Endothelial cell of umbilical vein (primary cell): ENCODE measurements around the gene BCL10. TPM values are rescaled to one million over a fixed set of nuclear protein-coding genes. Genes with fewer than 3 reads are reported as not detected.

ENCODE experiments used
- BruUV-seq: library from RNA; stranded (reverse); fragments of 400-500 nt; replicated peaks from 2 replicates; lab custom pipeline; 2021; lab: Mats Ljungman, UMichigan
- CTCF ChIA-PET: fragments of 300-600, 350-600 bp; sonication (Branson Sonifier 250); formaldehyde crosslinking; loops from one replicate; lab custom pipeline; 2021; ENCODE audit warnings: antibody characterized with exemption, inconsistent platforms; lab: Charles Lee
- POLR2A ChIA-PET: fragments of 300-600, 350-600 bp; sonication (Branson Sonifier 250); formaldehyde crosslinking; loops from one replicate; lab custom pipeline; 2021; ENCODE audit warnings: antibody characterized with exemption, inconsistent platforms; lab: Charles Lee
- DNase-seq: peaks from one replicate; pipeline ENCODE4 v3.0.0-alpha.2; 2011; ENCODE audit warnings: low read depth, low spot score
- FAIRE-seq: peaks from 2 replicates; lab custom pipeline; 2011; peaks lifted over from hg19 to GRCh38; lab: Jason Lieb, UNC
- H2AFZ ChIP-seq: 2 replicates; pipeline ENCODE4 v1.6.0; 2012; ENCODE audit warnings: low read depth, low read length, control low read depth, inconsistent platforms
- H3K27ac ChIP-seq: 2 replicates; pipeline ENCODE4 v1.5.1; 2011; ENCODE audit warnings: low read depth, mild to moderate bottlenecking, control low read depth, low read length, moderate library complexity; ENCODE audit not compliant: insufficient read depth
- H3K27me3 ChIP-seq, 2 experiments: 2 replicates each; pipeline versions ENCODE4 v1.6.0 to v1.6.1; 2011; ENCODE audit warnings: low read length in 2 of 2, mixed read lengths in 1 of 2; ENCODE audit not compliant: control insufficient read depth in 2 of 2, insufficient read depth in 2 of 2
- H3K36me3 ChIP-seq, 2 experiments: 2 replicates in 1 of 2; 3 replicates in 1 of 2; pipeline ENCODE4 v1.5.1; 2011; ENCODE audit warnings: low read length in 2 of 2, mild to moderate bottlenecking in 1 of 2, moderate library complexity in 1 of 2; ENCODE audit not compliant: control insufficient read depth in 2 of 2, insufficient read depth in 2 of 2; ENCODE audit errors: extremely low read depth in 1 of 2
- H3K4me1 ChIP-seq: 3 replicates; pipeline ENCODE4 v1.5.1; 2011; ENCODE audit warnings: mild to moderate bottlenecking, low read length; ENCODE audit not compliant: control insufficient read depth, insufficient read depth; ENCODE audit errors: extremely low read depth
- H3K4me2 ChIP-seq: 2 replicates; pipeline ENCODE4 v1.6.1; 2011; ENCODE audit warnings: low read length, control low read depth, mixed read lengths; ENCODE audit not compliant: insufficient read depth
- H3K4me3 ChIP-seq, 3 experiments: fragments of 200-600 bp in 1 of 3; sonication (generic), shearing (Covaris generic) in 1 of 3; replicated peaks in 1 of 3; 2 replicates each; pipeline ENCODE4 v1.5.1; 2011 to 2016; ENCODE audit warnings: control low read depth in 3 of 3, low read length in 3 of 3, mild to moderate bottlenecking in 2 of 3, inconsistent platforms in 1 of 3, low read depth in 1 of 3, moderate library complexity in 1 of 3; ENCODE audit not compliant: insufficient read depth in 1 of 3
- H3K79me2 ChIP-seq: 2 replicates; pipeline ENCODE4 v1.6.0; 2012; ENCODE audit warnings: low read length, inconsistent platforms; ENCODE audit not compliant: control insufficient read depth, insufficient read depth
- H3K9ac ChIP-seq: replicated peaks from 2 replicates; pipeline ENCODE3; 2011; ENCODE audit warnings: low read length, control low read depth; ENCODE audit not compliant: insufficient read depth; ENCODE audit errors: extremely low read depth
- H3K9me1 ChIP-seq: replicated peaks from 3 replicates; pipeline ENCODE4 v1.6.0; 2011; ENCODE audit warnings: mild to moderate bottlenecking, low read length; ENCODE audit not compliant: control insufficient read depth, insufficient read depth; ENCODE audit errors: extremely low read depth
- H3K9me3 ChIP-seq: replicated peaks from 2 replicates; pipeline ENCODE4 v1.5.1; 2012; ENCODE audit warnings: low read length, inconsistent platforms; ENCODE audit not compliant: control insufficient read depth, insufficient read depth
- H4K20me1 ChIP-seq: replicated peaks from 2 replicates; pipeline ENCODE3; 2011; ENCODE audit warnings: mild to moderate bottlenecking, low read length; ENCODE audit not compliant: control insufficient read depth, insufficient read depth; ENCODE audit errors: extremely low read depth
- EZH2 ChIP-seq: IDR thresholded peaks from 2 replicates; pipeline ENCODE4 v1.6.1; 2012; ENCODE audit warnings: borderline replicate concordance, low read depth, mild to moderate bottlenecking, moderate library complexity, low read length, inconsistent platforms; ENCODE audit not compliant: severe bottlenecking
- FOS ChIP-seq: IDR thresholded peaks from 2 replicates; pipeline ENCODE4 v1.6.1; 2011; ENCODE audit warnings: mild to moderate bottlenecking, low read length, moderate library complexity, borderline replicate concordance; ENCODE audit not compliant: insufficient read depth
- GATA2 ChIP-seq: IDR thresholded peaks from 2 replicates; pipeline ENCODE4 v1.7.0; 2011; ENCODE audit warnings: low read depth, mild to moderate bottlenecking, moderate library complexity, mixed read lengths, low read length; ENCODE audit not compliant: insufficient read length, insufficient read depth
- JUN ChIP-seq: IDR thresholded peaks from 2 replicates; pipeline ENCODE4 v1.6.1; 2011; ENCODE audit warnings: borderline replicate concordance, low read depth; ENCODE audit not compliant: insufficient read length, insufficient read depth
- MYC ChIP-seq: IDR thresholded peaks from one replicate; pipeline ENCODE4 v1.6.1; 2011; ENCODE audit warnings: mild to moderate bottlenecking, low read depth, low read length
- POLR2A ChIP-seq: IDR thresholded peaks from 2 replicates; pipeline ENCODE4 v1.6.1; 2012; ENCODE audit warnings: low read depth, mild to moderate bottlenecking, control low read depth, low read length
- POLR2AphosphoS5 ChIP-seq: IDR thresholded peaks from 2 replicates; pipeline ENCODE4 v1.6.1; 2012; ENCODE audit warnings: low read depth, mild to moderate bottlenecking, control low read depth, low read length, moderate library complexity; ENCODE audit not compliant: insufficient read depth
- dilution Hi-C: fragments of 300-500 bp; cut with MboI; formaldehyde crosslinking; loops from one replicate; pipeline ENCODE4 v1.15.0; 2019; ENCODE audit warnings: low sequenced_read_pairs; ENCODE audit not compliant: extremely low pct_ligation_motif_present
- intact Hi-C: fragments of 100-400 bp; cut with micrococcal nuclease; formaldehyde crosslinking; loops from one replicate; pipeline ENCODE4 v1.10.0; 2022
- polyA plus RNA-seq, 4 experiments: library from polyadenylated mRNA; depleted of rRNA in 3 of 4; stranded (reverse) in 3 of 4; unstranded in 1 of 4; fragments of >200 nt; gene quantifications; 2 replicates each; pipeline versions ENCODE4 v1.2.1 to v1.2.3, GENCODE V29; 2011 to 2012; ENCODE audit warnings: missing spikeins in 1 of 4
- total RNA-seq: library from RNA; stranded (reverse); gene quantifications from 2 replicates; pipeline ENCODE4 v1.2.3, GENCODE V29; 2021
- TF ChIP-seq, protein P1 (sequence below), 2 donors: IDR thresholded peaks; 1 replicate in 1 of 2; 2 replicates in 1 of 2; pipeline ENCODE4 v1.5.1; 2011; ENCODE audit warnings: low read length in 2 of 2, mild to moderate bottlenecking in 2 of 2, moderate library complexity in 2 of 2, control low read depth in 1 of 2, inconsistent platforms in 1 of 2, low read depth in 1 of 2; ENCODE audit not compliant: insufficient read depth in 1 of 2; ENCODE audit errors: extremely low read depth in 1 of 2
- TF ChIP-seq, protein P2 (sequence below): IDR thresholded peaks from 2 replicates; pipeline ENCODE4 v1.6.1; 2011; ENCODE audit not compliant: insufficient read depth, insufficient read length

The BCL10 gene
- total and polyA plus RNA-seq, 2 donors (not counting 3 experiments of a cell fraction or from before 2014, with no cell fraction given), result 16.1 to 78.6 TPM

DNA sequence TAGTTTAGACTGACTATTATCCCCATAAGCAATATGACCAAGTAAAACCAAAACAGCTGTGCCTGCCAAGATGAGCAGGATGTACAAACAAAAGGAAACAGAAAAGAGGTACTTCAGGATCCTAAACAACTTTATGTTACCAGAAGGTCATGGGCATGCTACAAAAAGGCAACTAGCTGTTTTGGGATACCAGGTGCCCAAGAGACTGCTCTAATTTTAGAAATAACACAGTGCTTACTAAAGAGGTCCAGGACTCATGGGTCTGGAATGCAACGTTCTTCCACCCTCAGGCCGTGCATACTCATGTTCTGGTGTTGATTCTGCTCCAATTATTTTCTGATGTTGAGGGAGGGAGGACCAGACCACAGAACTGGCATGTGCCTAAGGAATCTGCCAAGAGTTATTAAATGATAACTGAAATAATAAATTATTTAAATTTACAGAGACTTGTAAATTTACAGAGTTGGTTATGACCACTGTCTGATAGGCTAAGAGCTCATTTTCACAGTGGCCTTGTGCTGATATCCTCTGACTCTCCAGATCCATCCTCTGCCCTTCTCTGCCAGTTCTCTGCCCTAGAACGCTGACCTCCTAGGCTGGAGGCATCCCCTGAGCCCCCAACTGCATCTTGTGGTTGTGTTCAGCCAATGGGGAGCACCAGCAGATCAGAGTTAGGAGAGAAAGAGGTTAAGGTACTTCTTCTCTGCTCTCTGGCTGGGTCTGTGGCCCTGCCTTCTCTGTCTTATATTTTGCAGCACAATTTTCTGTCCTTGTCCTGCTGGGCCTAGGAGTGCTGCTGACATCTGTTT is 37.7 kb upstream of the BCL10 start:
- POLR2A ChIA-PET, result interaction anchor here (1.0 to 1.8 kb wide), 4 partner anchors 10 to 270 kb away, joined by 4 to 7 read pairs (median 6); no protein-coding TSS in a partner anchor
- Histone ChIP-seq H3K4me1 (peaks cover 63% of the 10 kb centered on the region), H3K4me2 (no peak overlapping the region), H3K9me1 (no peaks in the 10 kb centered on the region), H3K79me2 (peaks cover 14% of the 10 kb centered on the region), H3K9ac (peak overlapping the region; percentile 62), H4K20me1 (no peaks in the 10 kb centered on the region), H3K9me3 (no peaks in the 10 kb centered on the region), H2AFZ (no peak overlapping the region), H3K27me3 (no peaks in the 10 kb centered on the region), H3K36me3 (no peaks in the 10 kb centered on the region), H3K4me3 (no peak overlapping the region), H3K27ac (peak overlapping the region; percentile 93)
- dilution Hi-C loops, result loop anchor here (25.0 kb wide), 1 partner anchor 373 kb away; no protein-coding TSS in a partner anchor
- TF ChIP-seq, protein P1, sequence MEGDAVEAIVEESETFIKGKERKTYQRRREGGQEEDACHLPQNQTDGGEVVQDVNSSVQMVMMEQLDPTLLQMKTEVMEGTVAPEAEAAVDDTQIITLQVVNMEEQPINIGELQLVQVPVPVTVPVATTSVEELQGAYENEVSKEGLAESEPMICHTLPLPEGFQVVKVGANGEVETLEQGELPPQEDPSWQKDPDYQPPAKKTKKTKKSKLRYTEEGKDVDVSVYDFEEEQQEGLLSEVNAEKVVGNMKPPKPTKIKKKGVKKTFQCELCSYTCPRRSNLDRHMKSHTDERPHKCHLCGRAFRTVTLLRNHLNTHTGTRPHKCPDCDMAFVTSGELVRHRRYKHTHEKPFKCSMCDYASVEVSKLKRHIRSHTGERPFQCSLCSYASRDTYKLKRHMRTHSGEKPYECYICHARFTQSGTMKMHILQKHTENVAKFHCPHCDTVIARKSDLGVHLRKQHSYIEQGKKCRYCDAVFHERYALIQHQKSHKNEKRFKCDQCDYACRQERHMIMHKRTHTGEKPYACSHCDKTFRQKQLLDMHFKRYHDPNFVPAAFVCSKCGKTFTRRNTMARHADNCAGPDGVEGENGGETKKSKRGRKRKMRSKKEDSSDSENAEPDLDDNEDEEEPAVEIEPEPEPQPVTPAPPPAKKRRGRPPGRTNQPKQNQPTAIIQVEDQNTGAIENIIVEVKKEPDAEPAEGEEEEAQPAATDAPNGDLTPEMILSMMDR (IDR thresholded peaks at IDR 0.05; ENCODE audit: extremely low read depth in 1 of 2, insufficient read depth in 1 of 2, low read depth in 1 of 2, low read length in 2 of 2), result no peak
- TF ChIP-seq EZH2 (no peak), POLR2A (peak; percentile 59), FOS (peak; percentile 92), MYC (no peak), GATA2 (peak; percentile 62), JUN (peak; percentile 89), POLR2AphosphoS5 (peak; percentile 94)
- TF ChIP-seq, protein P2, sequence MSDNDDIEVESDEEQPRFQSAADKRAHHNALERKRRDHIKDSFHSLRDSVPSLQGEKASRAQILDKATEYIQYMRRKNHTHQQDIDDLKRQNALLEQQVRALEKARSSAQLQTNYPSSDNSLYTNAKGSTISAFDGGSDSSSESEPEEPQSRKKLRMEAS, result no peak
- DNase-seq, result peak; percentile 87
- peak; percentile 83 for FAIRE-seq
- intact Hi-C loops, result loop anchor here (1.0 kb wide), 5 partner anchors 15 to 264 kb away; no protein-coding TSS in a partner anchor
- TSS peak; percentile 85 for BruUV-seq
- CTCF ChIA-PET, result interaction anchor here (0.7 to 2.3 kb wide), 5 partner anchors 16 to 379 kb away, joined by 4 to 8 read pairs (median 5); no protein-coding TSS in a partner anchor
